Melanocyte of skin (primary cell): ENCODE results near the gene ABCE1. TPM values are rescaled to one million over a fixed set of nuclear protein-coding genes. Genes with fewer than 3 reads are reported as not detected.

Experiments used
- small RNA-seq, 2 donors: library from RNA; depleted of rRNA; stranded (forward); fragments of <200 nt; gene quantifications; one replicate each; pipeline ENCODE3, GENCODE V24; 2012
- total RNA-seq, 2 donors: library from RNA; depleted of rRNA; stranded (reverse); fragments of >200 nt; gene quantifications; 2 replicates each; pipeline ENCODE4 v1.2.3, GENCODE V29; 2012

ABCE1 gene
- total RNA-seq, result 100 to 1,000 TPM; 141 to 178 TPM

DNA sequence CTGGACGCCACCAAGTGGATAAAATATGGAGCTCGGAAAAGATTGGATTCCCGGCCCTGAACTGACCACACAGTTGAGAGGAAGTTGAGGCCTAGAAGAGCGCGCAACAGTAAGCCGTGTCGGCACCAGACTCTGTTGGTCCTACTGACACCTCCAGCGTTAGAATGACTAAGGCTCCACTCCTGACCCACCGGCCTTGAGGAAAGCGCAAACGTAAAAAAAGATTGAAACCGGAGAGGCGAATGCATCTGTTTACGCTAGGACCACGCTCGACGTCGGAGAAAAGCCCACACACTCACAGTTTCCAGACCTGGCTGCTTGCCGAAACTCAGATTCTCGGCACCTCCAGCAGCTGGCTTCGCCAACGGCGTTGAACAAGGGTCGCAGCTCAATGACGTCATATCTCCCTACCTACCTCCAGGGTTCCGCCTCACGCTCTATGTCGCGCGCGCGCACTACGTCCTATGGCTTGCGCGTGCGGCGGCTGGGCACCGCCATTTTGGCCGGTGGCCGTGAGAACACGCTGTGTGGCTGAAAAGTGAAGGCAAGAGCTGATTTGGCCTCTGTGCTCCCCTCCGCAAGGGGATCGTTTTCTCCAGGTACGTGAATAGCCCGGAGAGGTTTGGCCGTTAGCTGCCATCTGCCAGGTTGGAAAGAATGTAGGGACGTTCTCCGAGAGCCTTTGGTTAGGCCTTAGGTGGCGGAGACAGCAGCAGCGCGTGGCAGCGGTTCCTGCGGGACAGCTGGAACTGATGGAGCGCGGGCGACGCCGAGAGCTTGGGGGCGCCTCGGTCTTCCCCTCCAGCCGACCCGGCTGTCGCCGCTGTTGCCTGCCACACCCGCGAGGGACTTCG lies at the start of gene ABCE1, which contains the start of gene ANAPC10:
Gene ABCE1, plus strand, starts transcription at position 491 of the 854 bp plus-strand sequence. CDS start 6,102 bp downstream, outside the sequence.
Gene ANAPC10, minus strand, starts transcription at position 376 of the 854 bp plus-strand sequence. CDS start 2,097 bp downstream, outside the sequence.

Small RNAs within 50 kb of the gene (small RNA-seq; reads per million reads assigned to genes)
- 0 reads per million in 2 donors for gene RF00019

Other genes with a start within 250 kb of the ABCE1 start
- 10 to 100 TPM; 21.0 to 33.3 TPM for gene ANAPC10, start 115 bp upstream of the ABCE1 start, total RNA-seq
- gene OTUD4, start 82.3 kb downstream of the ABCE1 start, total RNA-seq, result 10 to 100 TPM; 28.2 to 33.3 TPM